ENCODE data around the gene CCDC149. TPM values are rescaled to one million over a fixed set of nuclear protein-coding genes. Genes with fewer than 3 reads are reported as not detected.
A peak's percentile ranks its signal among the peaks of the same experiment; 100 is the strongest.

Gene CCDC149
- total and polyA plus RNA-seq, 11 donors: 5.8 to 14.7 (median 9.9) TPM

GRCh38 chr4:24886596-24886995 lies 26.2 kb downstream of the CCDC149 start:
- TF ChIP-seq CTCF (IDR thresholded peaks at IDR 0.05): no peak
- no peak for ATAC-seq
- Histone ChIP-seq H3K27ac (no peak overlapping the region), H3K27me3 (no peaks in the 10 kb centered on the region), H3K36me3 (peaks cover 0 to 4% (median 0%) of the 10 kb centered on the region in 9 donors), H3K4me1 (peaks cover 0 to 9% (median 0%) of the 10 kb centered on the region in 12 donors), H3K4me3 (no peak overlapping the region), H3K9me3 (no peaks in the 10 kb centered on the region)
- no peak for DNase-seq
- intact Hi-C loops (cut with DNase I): no loop called here
- 89 to 93% (median 92%) methylated on average over 3 of the region's 3 CpGs for WGBS, 4 donors

DNA sequence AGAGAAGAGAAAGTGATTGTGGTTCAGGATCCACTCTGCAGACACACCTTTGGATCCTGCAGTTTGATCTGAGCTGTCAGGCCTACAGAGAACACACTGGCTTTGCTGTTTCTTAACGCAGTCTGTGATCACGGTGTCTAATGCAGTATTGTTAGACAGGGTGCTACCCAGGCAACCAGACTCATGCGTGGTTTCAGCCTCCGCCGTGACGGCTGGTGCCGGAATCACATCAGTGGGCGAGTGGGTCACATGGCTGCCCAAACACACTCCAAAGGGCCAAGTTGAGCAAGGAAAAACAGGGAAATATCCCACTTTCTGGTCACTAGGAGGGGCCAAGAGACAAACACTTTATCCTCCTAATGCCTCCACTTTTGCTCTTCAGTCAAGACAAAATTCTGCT lies 27.5 kb downstream of the CCDC149 start:
- Histone ChIP-seq H3K9me3 (no peaks in the 10 kb centered on the region), H3K4me1 (peaks cover 0 to 11% (median 0%) of the 10 kb centered on the region in 12 donors), H3K27ac (no peak overlapping the region), H3K36me3 (no peaks in the 10 kb centered on the region), H3K4me3 (no peak overlapping the region), H3K27me3 (no peaks in the 10 kb centered on the region)
- DNase-seq (no peak), ATAC-seq (peak in 2 of 4 donors; percentile 20 to 36)
- TF ChIP-seq POLR2A (IDR thresholded peaks at IDR 0.05): no peak
- TF ChIP-seq CTCF (IDR thresholded peaks at IDR 0.05): no peak
- intact Hi-C loops (cut with DNase I): no loop called here
- WGBS, 4 donors: 78 to 91% (median 85%) methylated on average over 8 of the region's 8 CpGs

- Histone ChIP-seq H3K36me3 (no peaks in the 10 kb centered on the region), H3K4me1 (peaks cover 0 to 11% (median 0%) of the 10 kb centered on the region in 12 donors), H3K27ac (no peak overlapping the region), H3K27me3 (no peaks in the 10 kb centered on the region), H3K9me3 (no peaks in the 10 kb centered on the region), H3K4me3 (no peak overlapping the region)
- 78 to 88% (median 85%) methylated on average over 8 of the region's 8 CpGs for WGBS, 4 donors
- no peak for ATAC-seq
- no peak for TF ChIP-seq POLR2A (IDR thresholded peaks at IDR 0.05)
- TF ChIP-seq CTCF (IDR thresholded peaks at IDR 0.05): no peak
- intact Hi-C loops (cut with DNase I): no loop called here
- DNase-seq: no peak
Measured at GRCh38 chr4:24884902-24885301, 27.9 kb downstream of the CCDC149 start.

DNA sequence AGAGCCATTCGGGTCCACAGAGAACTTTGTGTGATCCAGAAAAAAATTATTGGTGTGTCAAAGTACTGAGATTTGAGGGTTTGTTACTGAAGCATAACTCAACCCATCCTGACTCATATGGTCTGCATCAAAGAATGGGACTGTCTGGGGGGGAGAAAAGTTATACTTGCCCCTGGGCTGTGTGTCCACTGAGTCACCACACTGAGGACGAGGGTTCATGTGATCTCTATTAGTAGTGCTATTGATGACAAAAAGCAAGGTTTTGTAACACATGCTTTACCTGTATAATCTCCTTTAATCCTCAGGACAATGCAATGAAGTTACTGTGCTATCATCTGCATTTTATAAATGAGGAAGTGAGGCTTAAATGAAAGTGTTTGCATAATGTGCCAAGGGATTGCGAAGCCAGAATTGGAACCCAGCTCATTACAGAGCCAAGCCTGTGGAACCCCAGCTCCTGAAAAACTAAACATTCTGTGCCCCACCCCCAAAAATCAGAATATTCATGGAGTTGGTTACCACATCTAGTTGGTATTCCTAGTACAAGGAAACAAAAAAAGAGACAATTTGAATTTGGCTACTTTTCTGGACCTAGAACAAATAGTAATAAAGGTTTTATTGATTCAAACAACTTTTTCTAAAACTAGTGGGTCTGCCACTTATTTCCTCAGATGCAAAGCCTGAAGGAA lies 31.2 kb downstream of the CCDC149 start:
- intact Hi-C loops (cut with DNase I): no loop called here
- no peaks in the 10 kb centered on the region for H3K9me3 ChIP-seq
- ATAC-seq (no peak), DNase-seq (no peak)
- WGBS, 4 donors: 79 to 85% (median 82%) methylated on average over 3 of the region's 3 CpGs
- no peak overlapping the region for H3K4me3 ChIP-seq
- peaks cover 0 to under 1% (median 0%) of the 10 kb centered on the region in 9 donors for H3K36me3 ChIP-seq
- H3K27ac ChIP-seq: no peak overlapping the region
- H3K27me3 ChIP-seq: no peaks in the 10 kb centered on the region
- H3K4me1 ChIP-seq: peaks cover 0 to 11% (median 0%) of the 10 kb centered on the region in 12 donors
- TF ChIP-seq CTCF (IDR thresholded peaks at IDR 0.05) (no peak), POLR2A (IDR thresholded peaks at IDR 0.05) (no peak)

Measured in heart left ventricle (tissue), 16 donors.